ENCODE data around the gene MDC1. TPM values are rescaled to one million over a fixed set of nuclear protein-coding genes. Genes with fewer than 3 reads are reported as not detected.

Gene MDC1
- total and polyA plus RNA-seq, 8 donors = 28.2 to 53.6 (median 48.8) TPM

DNA sequence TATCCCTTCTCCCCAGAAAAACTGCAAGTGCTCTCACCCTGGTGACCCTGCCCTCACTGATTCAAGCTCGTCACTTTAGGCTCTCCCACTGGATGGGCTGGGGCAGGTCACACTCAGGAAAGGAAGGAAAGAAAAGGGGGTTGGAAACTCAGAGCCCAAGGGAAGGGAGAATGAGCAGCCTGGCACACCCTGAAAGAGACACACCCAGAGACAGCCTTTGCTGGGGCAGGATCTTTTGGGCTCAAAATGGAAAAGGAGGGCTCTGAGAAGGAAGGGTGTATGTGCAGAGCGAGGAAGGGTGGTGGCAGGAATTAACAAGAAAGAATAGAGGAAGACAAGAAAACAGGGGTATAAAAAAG lies 33.1 kb downstream of the MDC1 start:
- Histone ChIP-seq H3K4me1 (peaks cover 21 to 52% of the 10 kb centered on the region in 2 donors), H3K36me3 (peaks cover 0 to 43% of the 10 kb centered on the region in 2 donors)
- no peak for ATAC-seq

DNA sequence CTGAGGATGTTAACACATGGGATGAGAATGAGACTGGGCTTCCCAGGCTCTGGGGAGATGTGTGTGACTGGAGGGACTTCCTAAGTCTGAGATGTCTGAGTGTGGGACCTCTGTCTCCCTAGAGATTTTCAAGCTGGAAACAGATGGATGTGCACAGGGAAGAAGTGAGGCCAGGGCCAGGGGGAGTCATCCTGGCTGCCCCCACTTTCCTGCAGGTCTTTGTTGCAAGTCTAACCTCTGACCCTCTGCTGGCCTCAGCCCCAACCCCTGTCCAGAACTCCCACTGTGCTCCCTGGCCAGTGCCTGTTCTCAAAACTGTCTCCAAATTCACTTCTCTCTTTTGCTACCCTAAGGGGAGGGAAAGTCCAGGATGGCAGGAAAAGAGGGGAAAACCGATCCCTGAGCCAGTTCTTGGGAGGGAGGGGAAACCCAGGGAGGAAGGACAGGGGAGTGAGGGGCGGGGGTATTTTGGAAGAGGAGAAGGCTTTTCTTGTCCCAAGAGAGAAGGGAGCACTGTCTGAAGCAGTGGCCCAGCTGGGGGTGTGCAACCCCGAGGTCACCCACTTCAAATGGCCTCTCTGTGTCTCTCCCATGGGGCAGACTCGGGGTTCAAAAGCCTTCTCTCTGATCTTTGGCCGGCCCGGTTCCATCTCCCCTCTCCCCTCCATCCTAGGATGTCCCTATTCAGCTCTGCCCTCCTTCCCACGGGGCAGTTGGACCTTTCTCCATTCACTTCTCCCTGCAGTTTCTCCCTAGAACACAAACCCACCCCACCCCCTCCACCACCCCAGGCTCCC lies 33.7 kb downstream of the MDC1 start:
- ATAC-seq = no peak
- intact Hi-C loops (cut with DNase I) = loop anchor here in 1 of 2 donors (10.0 kb wide), 1 partner anchor 51 kb away; no protein-coding TSS in a partner anchor
- Histone ChIP-seq H3K36me3 (peaks cover 0 to 49% of the 10 kb centered on the region in 2 donors), H3K9me3 (no peaks in the 10 kb centered on the region), H3K27me3 (no peaks in the 10 kb centered on the region), H3K4me1 (peaks cover 21 to 51% of the 10 kb centered on the region in 2 donors), H3K4me3 (peak overlapping the region; percentile 53 to 91), H3K27ac (peak overlapping the region; percentile 96 to 97)
- TF ChIP-seq, protein P1, sequence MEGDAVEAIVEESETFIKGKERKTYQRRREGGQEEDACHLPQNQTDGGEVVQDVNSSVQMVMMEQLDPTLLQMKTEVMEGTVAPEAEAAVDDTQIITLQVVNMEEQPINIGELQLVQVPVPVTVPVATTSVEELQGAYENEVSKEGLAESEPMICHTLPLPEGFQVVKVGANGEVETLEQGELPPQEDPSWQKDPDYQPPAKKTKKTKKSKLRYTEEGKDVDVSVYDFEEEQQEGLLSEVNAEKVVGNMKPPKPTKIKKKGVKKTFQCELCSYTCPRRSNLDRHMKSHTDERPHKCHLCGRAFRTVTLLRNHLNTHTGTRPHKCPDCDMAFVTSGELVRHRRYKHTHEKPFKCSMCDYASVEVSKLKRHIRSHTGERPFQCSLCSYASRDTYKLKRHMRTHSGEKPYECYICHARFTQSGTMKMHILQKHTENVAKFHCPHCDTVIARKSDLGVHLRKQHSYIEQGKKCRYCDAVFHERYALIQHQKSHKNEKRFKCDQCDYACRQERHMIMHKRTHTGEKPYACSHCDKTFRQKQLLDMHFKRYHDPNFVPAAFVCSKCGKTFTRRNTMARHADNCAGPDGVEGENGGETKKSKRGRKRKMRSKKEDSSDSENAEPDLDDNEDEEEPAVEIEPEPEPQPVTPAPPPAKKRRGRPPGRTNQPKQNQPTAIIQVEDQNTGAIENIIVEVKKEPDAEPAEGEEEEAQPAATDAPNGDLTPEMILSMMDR (IDR thresholded peaks at IDR 0.05) = no peak
- no peak for DNase-seq

More for the DNA sequence above, 33.1 kb downstream of the MDC1 start:
- DNase-seq = no peak
- Histone ChIP-seq H3K27ac (peak overlapping the region; percentile 96 to 97), H3K4me3 (peak overlapping the region; percentile 53 to 91), H3K27me3 (no peaks in the 10 kb centered on the region), H3K9me3 (no peaks in the 10 kb centered on the region)
- TF ChIP-seq, protein P1 (IDR thresholded peaks at IDR 0.05) = no peak
- intact Hi-C loops (cut with DNase I) = loop anchor here in 1 of 2 donors (10.0 kb wide), 1 partner anchor 51 kb away; no protein-coding TSS in a partner anchor

DNA sequence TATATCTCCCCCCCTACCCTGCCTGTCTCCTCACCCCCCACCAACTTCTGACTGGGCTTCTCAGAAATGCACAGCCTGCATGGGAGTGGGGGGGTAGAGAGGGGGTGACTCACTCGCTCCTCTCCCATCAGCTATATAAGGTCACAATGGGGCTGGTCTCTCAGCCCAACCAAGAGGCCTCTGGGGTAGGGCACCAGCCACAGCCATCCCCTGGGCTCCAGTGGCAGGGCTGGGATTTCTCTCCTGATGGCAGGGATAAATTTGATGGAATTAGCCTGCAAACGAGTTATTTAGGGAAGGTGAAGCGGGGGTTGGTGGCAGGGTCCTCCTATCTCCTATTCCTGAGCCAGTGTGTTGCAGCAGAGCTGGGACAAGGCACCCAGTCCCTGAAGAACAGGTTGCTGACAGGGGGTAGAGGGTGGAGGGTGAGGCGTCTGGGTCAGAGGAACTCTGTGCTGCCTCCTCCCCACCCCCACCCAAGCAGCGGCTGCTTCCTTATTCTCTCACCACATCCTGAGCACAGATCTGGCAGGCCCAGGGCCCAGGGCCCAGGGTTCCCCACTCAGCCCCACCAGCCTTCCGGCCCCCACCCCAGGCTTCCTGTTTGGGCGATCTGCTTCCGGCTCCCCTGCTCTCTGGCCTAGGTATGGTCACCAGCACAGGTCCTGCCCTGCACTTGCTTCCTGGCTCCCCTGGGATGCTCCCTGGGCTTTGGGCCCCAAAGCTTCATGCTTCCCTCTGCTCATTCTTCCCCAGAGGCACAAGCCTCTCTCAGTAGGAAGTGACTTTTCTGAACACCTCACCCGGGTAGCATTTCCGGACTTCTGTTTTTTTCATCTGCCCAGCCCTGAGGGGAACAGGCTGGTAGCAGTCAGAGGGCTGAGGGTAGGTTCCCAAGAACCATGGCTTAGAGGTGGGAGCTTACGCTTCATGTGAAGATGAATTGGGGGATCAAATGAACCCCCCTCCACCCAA lies 34.7 kb downstream of the MDC1 start:
- TF ChIP-seq, protein P1 (IDR thresholded peaks at IDR 0.05) = no peak
- H3K4me1 ChIP-seq = peaks cover 13 to 49% of the 10 kb centered on the region in 2 donors
- peaks cover 0 to 58% of the 10 kb centered on the region in 2 donors for H3K36me3 ChIP-seq
- ATAC-seq (peak; percentile 37), DNase-seq (peak in 3 of 4 donors; percentile 68 to 95 (median 90))
- no peaks in the 10 kb centered on the region for H3K9me3 ChIP-seq
- peak overlapping the region; percentile 96 to 97 for H3K27ac ChIP-seq
- H3K4me3 ChIP-seq = peak overlapping the region; percentile 53 to 91
- H3K27me3 ChIP-seq = no peaks in the 10 kb centered on the region
- intact Hi-C loops (cut with DNase I) = loop anchor here in 1 of 2 donors (10.0 kb wide), 1 partner anchor 52 kb away; no protein-coding TSS in a partner anchor

DNA sequence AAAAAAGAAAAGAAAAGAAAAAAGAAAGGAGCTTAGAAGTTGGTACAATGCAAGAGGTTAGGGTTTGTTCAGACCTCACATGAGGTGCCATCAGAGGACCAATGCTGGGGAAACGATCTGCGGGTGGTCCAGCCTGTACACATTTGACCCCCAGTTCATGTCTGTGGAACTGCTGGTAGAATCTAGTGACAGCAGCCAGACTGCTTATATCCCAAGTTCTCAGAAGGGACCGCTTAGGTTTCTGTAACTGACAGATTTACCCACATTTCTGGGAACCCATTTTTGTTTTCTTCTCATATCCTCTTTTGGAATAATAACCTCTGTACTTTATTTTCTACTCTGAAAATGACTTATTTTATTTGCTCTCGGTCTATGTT lies 35.3 kb downstream of the MDC1 start:
- Histone ChIP-seq H3K4me1 (peaks cover 13 to 47% of the 10 kb centered on the region in 2 donors), H3K27me3 (no peaks in the 10 kb centered on the region), H3K9me3 (no peaks in the 10 kb centered on the region), H3K27ac (peak overlapping the region; percentile 96 to 97), H3K36me3 (peaks cover 0 to 65% of the 10 kb centered on the region in 2 donors), H3K4me3 (peak overlapping the region; percentile 53 to 91)
- ATAC-seq = no peak
- TF ChIP-seq, protein P1 (IDR thresholded peaks at IDR 0.05) = no peak
- no peak for DNase-seq
- intact Hi-C loops (cut with DNase I) = loop anchor here in 1 of 2 donors (10.0 kb wide), 1 partner anchor 53 kb away; no protein-coding TSS in a partner anchor
